Ascending aorta (tissue), 2 donors: Measurements from ENCODE around the gene PSENEN. TPM values are rescaled to one million over a fixed set of nuclear protein-coding genes. Genes with fewer than 3 reads are reported as not detected.

Source experiments
- DNase-seq, 2 donors: peaks; one replicate each; pipeline ENCODE4 v3.0.0-alpha.2; 2019; ENCODE audit warnings: low spot score in 2 of 2
- H3K27ac ChIP-seq, 2 donors: fragments of 200-600 bp; sonication (generic); one replicate each; pipeline ENCODE4 v1.5.1; 2016 to 2017; ENCODE audit warnings: mild to moderate bottlenecking in 1 of 2
- H3K27me3 ChIP-seq: fragments of 200-600 bp; sonication (generic); one replicate; pipeline ENCODE4 v1.5.1; 2017
- H3K36me3 ChIP-seq, 2 donors: fragments of 200-600 bp; sonication (generic); one replicate each; pipeline ENCODE4 v1.5.1; 2016
- H3K4me1 ChIP-seq, 2 donors: fragments of 200-600 bp; sonication (generic); one replicate each; pipeline ENCODE4 v1.5.1; 2016 to 2017; ENCODE audit warnings: mild to moderate bottlenecking in 1 of 2
- H3K4me3 ChIP-seq, 2 donors: fragments of 200-600 bp; sonication (generic); one replicate each; pipeline ENCODE4 v1.5.1; 2016 to 2017; ENCODE audit warnings: mild to moderate bottlenecking in 1 of 2
- H3K9me3 ChIP-seq, 2 donors: fragments of 200-600 bp; sonication (generic); one replicate each; pipeline ENCODE4 v1.5.1; 2016
- CTCF ChIP-seq, 3 experiments: fragments of 200-600 bp in 2 of 3; fragments of 450-650 bp in 1 of 3; sonication (generic) in 2 of 3; IDR thresholded peaks; one replicate each; pipeline ENCODE4 v1.5.1; 2016 to 2019; ENCODE audit warnings: antibody characterized with exemption in 3 of 3, mild to moderate bottlenecking in 1 of 3, moderate library complexity in 1 of 3
- intact Hi-C: fragments of 100-400 bp; cut with DNase I; formaldehyde crosslinking; loops from one replicate; pipeline ENCODE4 v1.15.1; 2023
- total RNA-seq: library from RNA; depleted of rRNA; stranded (reverse); fragments of >200 nt; gene quantifications from one replicate; pipeline ENCODE4 v1.1.0, GENCODE V29; 2016

PSENEN gene
- total RNA-seq, 1 donor from 2014 or later: 110 TPM

DNA sequence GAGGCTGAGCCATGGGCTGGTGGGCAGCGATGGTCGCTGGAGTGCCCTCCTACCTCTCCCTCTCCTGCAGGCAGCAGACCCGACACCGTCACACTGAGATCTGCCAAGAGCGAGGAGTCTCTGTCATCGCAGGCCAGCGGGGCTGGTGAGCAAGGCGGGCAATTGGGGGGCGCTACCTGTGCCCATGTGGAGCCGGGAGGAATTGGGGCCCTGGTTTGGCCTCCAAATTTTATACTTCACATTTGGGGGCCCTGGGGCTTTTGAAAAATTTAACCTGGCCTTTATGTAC lies 39.8 kb downstream of the PSENEN start:
- Histone ChIP-seq H3K36me3 (peaks cover 19 to 40% of the 10 kb centered on the region in 2 donors), H3K27ac (no peak overlapping the region), H3K9me3 (no peaks in the 10 kb centered on the region), H3K4me1 (no peaks in the 10 kb centered on the region), H3K27me3 (no peaks in the 10 kb centered on the region), H3K4me3 (no peak overlapping the region)
- intact Hi-C loops: no loop called here
- no peak for DNase-seq
- TF ChIP-seq CTCF (IDR thresholded peaks at IDR 0.05): no peak

- Histone ChIP-seq H3K9me3 (no peaks in the 10 kb centered on the region), H3K27me3 (no peaks in the 10 kb centered on the region), H3K36me3 (peaks cover 10 to 28% of the 10 kb centered on the region in 2 donors), H3K4me1 (no peaks in the 10 kb centered on the region), H3K27ac (no peak overlapping the region), H3K4me3 (no peak overlapping the region)
- intact Hi-C loops: no loop called here
- DNase-seq: no peak
- no peak for TF ChIP-seq CTCF (IDR thresholded peaks at IDR 0.05)
These were observed 41.1 kb downstream of the PSENEN start for GRCh38 chr19:35786299-35787160.

- H3K9me3 ChIP-seq: no peaks in the 10 kb centered on the region
- H3K27ac ChIP-seq: no peak overlapping the region
- H3K36me3 ChIP-seq: peaks cover 9 to 22% of the 10 kb centered on the region in 2 donors
- H3K4me3 ChIP-seq: no peak overlapping the region
- intact Hi-C loops: no loop called here
- H3K4me1 ChIP-seq: no peaks in the 10 kb centered on the region
- TF ChIP-seq CTCF (IDR thresholded peaks at IDR 0.05): no peak
- no peaks in the 10 kb centered on the region for H3K27me3 ChIP-seq
- DNase-seq: no peak
These were observed 41.9 kb downstream of the PSENEN start for GRCh38 chr19:35787227-35787799.

- peaks cover 3 to 15% of the 10 kb centered on the region in 2 donors for H3K36me3 ChIP-seq
- H3K9me3 ChIP-seq: no peaks in the 10 kb centered on the region
- no peaks in the 10 kb centered on the region for H3K27me3 ChIP-seq
- H3K27ac ChIP-seq: no peak overlapping the region
- no peak for TF ChIP-seq CTCF (IDR thresholded peaks at IDR 0.05)
- intact Hi-C loops: no loop called here
- DNase-seq: no peak
- H3K4me1 ChIP-seq: no peaks in the 10 kb centered on the region
- no peak overlapping the region for H3K4me3 ChIP-seq
These were observed 42.9 kb downstream of the PSENEN start for GRCh38 chr19:35788205-35788960.

DNA sequence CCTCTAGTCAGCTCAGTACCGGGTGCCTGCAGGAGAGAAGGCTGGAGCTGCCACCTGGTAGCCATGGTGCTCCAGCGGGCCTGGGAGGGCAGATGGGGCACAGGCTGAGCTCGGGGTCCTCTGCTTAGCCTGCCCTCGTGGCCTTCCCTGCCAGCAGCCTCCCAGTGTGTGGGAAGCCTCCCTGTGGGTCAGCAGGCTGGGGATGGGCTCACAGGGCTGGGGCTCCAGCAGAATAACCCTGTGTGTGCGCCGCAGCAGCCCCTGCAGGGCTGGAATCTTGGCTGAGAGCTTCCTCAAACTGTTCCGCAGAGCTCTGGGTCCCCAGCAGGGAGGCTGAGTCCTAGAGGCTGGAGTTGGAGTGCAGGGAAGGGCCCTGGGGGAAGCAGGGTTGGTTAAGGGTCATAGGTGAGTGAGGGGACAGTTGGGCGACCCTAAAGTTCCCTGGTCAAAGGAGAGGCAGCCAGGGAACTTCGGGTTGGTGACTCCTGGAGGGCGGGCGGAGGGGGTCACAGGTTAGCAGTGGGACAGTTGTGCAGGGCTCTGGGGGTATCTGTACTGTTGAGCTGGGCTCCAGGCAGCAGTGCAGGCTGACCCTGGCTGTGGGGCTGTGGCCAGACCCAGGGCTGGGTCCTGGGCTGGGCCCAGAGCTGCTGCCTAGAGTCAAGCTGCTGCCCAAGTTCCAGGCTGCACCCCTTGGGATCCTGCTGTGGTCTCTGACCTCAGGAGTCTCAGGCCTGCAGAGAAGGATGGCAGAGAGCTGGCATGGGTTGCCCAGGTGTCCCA lies 43.9 kb downstream of the PSENEN start:
- H3K36me3 ChIP-seq: peaks cover 0 to 15% of the 10 kb centered on the region in 2 donors
- H3K4me3 ChIP-seq: no peak overlapping the region
- intact Hi-C loops: no loop called here
- H3K4me1 ChIP-seq: no peaks in the 10 kb centered on the region
- no peak for DNase-seq
- no peak overlapping the region for H3K27ac ChIP-seq
- no peaks in the 10 kb centered on the region for H3K9me3 ChIP-seq
- no peak for TF ChIP-seq CTCF (IDR thresholded peaks at IDR 0.05)
- H3K27me3 ChIP-seq: no peaks in the 10 kb centered on the region
